CD4-positive, alpha-beta T cell treated with Interleukin-17A for 1 hour (primary cell): Measurements from ENCODE around the gene NRARP.

Source experiments
- DNase-seq: peaks from one replicate; pipeline ENCODE4 v3.0.0-alpha.2; 2020

Gene NRARP

GRCh38 chr9:137297966-137298365 is 4.1 kb downstream of the NRARP start:
- DNase-seq: no peak

GRCh38 chr9:137296670-137297664 is 5.1 kb downstream of the NRARP start:
- no peak for DNase-seq

DNA sequence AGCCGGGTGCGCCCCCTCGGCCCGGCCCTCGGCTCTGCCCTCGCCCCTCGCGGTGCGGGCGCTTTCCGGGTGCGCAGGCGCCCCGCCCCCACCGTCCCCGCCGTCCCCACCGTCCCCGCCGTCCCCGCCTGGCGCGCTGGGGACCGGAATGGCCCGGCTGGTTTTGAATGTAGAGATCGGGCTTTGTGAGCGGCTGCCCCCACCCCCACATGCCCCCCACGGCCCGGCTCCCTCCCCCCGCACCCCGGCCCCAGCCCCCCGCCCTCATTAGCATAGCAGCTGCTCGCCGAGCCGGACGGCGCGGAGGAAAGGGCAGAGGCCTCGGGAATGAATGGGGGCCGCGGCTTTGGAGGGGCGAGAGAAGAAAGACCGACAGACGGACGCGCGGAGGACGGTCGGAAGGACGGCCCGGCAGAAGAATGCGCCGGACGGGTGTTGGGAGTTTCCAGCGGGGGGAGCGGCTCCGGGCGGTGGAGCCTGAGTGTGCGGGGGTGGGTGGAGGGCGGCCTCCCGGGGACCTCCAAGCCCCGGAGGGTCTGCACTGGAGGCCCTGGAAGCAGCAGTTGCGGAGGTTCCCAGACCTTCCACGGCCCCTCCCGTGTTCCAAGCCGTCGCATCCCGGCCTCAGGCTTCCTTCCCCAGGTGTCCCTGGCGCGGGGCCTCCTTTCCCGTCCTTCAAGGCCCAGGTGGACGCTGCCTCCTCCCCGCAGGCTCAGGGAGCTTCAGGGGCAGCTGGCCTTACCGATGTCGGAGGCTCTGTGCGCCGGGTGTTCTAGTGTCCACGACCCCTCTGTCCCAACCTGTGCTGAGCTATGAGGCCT is 6.0 kb downstream of the NRARP start:
- DNase-seq: no peak

DNA sequence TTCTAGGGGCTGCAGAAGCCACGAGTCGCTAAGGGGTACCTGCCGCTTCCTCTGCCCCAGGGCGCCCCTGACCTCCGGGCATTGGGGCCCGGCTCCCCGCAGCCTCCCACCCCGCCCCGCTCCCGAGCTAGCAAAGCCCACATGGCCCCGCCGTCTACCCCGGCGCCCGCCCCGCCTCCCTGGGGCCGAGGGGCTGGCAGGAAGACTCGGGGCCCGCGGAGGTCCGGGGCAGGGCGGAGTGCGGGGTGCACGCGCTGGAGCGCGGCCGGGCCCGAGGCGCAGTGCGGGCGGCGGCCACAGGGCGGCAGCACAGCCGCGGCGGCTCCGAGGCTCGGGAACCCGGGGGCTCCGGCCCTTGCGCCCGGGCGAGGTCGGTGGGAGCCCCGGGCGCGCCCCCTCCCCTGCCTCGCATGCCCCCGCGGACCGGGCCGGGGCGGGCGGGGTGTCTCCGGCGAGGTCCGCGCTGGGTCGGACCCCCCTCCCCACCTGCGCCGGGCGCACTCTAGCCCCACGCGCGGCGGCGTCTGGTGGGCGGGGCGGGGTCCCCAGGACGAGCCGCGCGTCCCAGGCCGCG is 6.7 kb downstream of the NRARP start:
- peak; percentile 44 for DNase-seq

DNA sequence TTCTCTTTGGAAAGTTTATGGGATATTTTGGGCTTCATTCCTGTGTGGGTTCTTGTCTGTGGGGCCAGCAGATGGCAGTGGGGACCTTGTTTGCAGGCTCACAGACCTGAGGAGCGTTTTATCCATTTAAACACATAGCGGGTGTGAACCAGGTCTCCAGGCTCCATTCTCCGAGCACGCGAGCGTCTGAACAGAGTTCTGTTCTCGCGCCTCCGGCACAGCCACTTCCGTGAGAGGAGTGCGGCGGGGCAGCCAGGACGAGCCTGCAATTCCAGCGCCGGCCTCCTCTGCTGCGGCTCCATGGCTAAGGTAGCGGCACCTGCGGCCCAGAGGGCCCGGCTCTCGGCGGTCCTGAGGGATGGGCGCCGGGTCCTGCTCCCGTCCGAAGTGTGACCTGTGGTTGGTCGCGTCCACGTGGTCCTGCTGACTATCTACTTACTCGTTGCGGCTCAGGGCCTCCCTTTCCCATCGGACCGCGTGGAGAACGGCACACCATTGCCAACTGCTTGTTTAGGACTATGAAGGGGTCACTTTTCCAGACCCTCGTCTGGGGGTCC is 7.3 kb downstream of the NRARP start:
- DNase-seq: peak; percentile 19

- peak; percentile 40 for DNase-seq
Observed at GRCh38 chr9:137294091-137294680, 7.9 kb downstream of the NRARP start.

- no peak for DNase-seq
Observed at GRCh38 chr9:137293482-137294090, 8.5 kb downstream of the NRARP start.

- no peak for DNase-seq
Observed at GRCh38 chr9:137293094-137293481, 9.0 kb downstream of the NRARP start.

DNA sequence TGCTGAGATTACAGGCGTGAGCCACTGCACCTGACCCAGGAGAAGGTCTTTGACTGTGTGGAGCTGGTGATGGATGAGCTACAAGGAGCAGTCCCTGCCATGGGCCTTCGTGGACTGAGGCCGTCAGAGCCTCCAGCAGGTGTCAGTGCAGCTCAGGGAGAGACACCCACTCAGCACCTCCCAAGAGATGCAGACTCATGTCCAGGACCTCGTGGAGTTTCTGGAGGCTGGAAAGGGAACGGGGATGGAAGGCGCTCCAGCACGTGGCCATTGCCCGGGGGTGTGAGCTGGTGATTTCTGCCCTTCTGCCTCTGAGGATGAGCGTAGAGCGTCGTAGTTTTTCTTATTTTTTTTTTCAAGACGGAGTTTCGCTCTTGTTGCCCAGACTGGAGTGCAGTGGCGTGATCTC is 15.1 kb downstream of the NRARP start:
- peak; percentile 29 for DNase-seq

GRCh38 chr9:137281345-137282116 is 20.5 kb downstream of the NRARP start:
- DNase-seq: no peak

- DNase-seq: peak; percentile 21
Observed at GRCh38 chr9:137280474-137281344, 21.4 kb downstream of the NRARP start.

- DNase-seq: no peak
Observed at GRCh38 chr9:137279741-137280473, 22.2 kb downstream of the NRARP start.

- no peak for DNase-seq
Observed at GRCh38 chr9:137278721-137279711, 23.1 kb downstream of the NRARP start.

DNA sequence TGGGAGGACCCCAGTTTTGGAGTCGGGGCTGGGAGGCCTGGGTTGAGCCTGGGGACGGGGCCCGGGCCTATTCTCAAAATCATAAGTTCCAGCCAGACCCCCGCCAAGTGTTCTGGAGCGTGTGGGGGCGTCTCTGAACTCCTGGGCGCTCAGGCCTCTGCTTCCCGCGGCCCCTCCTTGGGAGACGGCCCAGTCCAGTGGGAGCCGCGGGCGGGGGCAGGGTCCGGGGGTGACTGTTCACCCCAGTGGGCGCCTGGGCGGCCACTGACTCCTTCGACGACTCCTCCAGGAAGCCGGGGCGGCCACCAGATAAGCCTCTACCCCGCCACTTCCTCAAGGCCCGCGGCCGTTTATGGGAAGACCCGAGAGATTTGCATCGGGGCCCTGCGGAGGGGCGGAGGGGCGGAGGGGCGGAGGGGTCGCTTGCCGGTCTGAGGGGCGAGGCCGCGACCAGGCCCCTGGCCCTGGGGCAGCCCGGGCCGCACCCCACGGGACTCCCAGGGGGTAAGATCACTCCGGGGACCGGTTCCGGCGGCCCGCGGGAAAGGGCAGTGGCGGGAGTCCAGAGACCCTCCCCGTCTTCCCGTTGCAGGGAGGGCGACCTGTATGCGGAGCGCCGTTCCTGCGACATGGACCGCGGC is 23.9 kb downstream of the NRARP start:
- no peak for DNase-seq

GRCh38 chr9:137277329-137278041 is 24.6 kb downstream of the NRARP start, which contains the start of gene TOR4A:
Gene TOR4A, plus strand, starts transcription at chr9:137277726. Its CDS starts 964 bp downstream, at chr9:137278690.
- peak; percentile 34 for DNase-seq

DNA sequence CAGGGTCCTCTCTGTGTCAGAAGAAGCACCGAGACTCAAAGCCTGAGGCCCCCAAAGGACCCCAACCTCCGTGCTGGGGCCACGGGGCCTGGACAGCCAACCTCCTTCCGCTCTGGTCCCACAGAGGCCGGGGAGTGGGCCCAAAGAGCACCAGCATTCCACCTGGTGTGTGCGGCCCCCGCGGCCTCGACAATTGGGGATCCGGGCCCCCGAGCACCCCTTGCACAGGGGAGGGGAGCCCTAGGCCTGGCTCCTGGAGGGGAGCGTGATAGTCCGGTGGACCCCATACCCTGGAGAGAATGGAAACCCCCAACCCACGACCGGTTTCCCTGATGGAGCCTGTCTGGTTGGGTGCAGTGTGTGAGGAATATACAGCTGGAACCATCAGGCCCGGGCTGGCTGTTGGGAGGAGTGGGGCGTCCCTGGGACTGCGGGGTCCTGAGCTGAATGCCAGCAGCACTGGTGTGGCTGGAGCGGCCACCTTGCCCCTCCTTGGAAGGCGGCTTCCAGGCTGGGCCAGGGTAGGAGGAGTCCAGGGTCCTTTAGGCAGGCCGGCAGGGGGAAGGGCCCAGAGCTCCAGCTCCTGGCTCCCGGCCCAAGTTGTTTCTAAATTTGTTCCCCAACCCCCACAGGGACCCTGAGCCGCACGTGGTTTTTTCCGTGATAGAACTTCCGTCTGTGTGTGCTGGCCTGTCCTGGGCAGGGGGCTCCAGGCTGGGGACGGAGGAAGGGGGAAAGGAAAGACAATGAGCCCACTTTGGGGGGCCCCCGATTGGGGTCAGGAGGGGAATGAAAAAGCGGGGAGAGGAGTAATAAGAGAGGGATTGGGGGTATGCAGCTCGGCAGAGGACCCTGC is 25.4 kb downstream of the NRARP start:
- DNase-seq: no peak
